Lung (tissue), 12 donors: ENCODE measurements around the gene C20orf96. TPM values are rescaled to one million over a fixed set of nuclear protein-coding genes. Genes with fewer than 3 reads are reported as not detected.
"Not testable (repeated sequence)": the region's sequence is repeated elsewhere in the genome, so short reads cannot be mapped to it uniquely, and the experiment has no call there.

Experiments
- ATAC-seq: fragments of 200-7000 bp; cut with Tn5 transposase; one replicate; pipeline ENCODE4 v1.9.1; 2020; ENCODE audit warnings: moderate number of reproducible peaks; ENCODE audit not compliant: insufficient read depth, low FRiP score
- DNase-seq, 3 donors: peaks; one replicate each; pipeline ENCODE4 v3.0.0-alpha.2; 2013 to 2017
- H3K27ac ChIP-seq, 2 donors: one replicate each; pipeline ENCODE4 v1.5.1; 2013; ENCODE audit warnings: mild to moderate bottlenecking in 2 of 2, moderate library complexity in 2 of 2, control low read depth in 1 of 2, inconsistent platforms in 1 of 2, low read depth in 1 of 2, low read length in 1 of 2
- H3K27me3 ChIP-seq, 3 donors: one replicate each; pipeline ENCODE4 v1.5.1; 2013; ENCODE audit warnings: low read length in 2 of 3; ENCODE audit not compliant: control insufficient read depth in 3 of 3, insufficient read depth in 3 of 3
- H3K36me3 ChIP-seq, 4 donors: one replicate each; pipeline ENCODE4 v1.5.1; 2013; ENCODE audit warnings: low read length in 4 of 4, mild to moderate bottlenecking in 1 of 4, moderate library complexity in 1 of 4; ENCODE audit not compliant: control insufficient read depth in 4 of 4, insufficient read depth in 4 of 4
- H3K4me1 ChIP-seq, 5 donors: one replicate each; pipeline ENCODE4 v1.5.1; 2013; ENCODE audit warnings: low read length in 5 of 5, mild to moderate bottlenecking in 2 of 5, moderate library complexity in 1 of 5; ENCODE audit not compliant: control insufficient read depth in 5 of 5, insufficient read depth in 5 of 5
- H3K4me3 ChIP-seq: one replicate; pipeline ENCODE4 v1.5.1; 2013; ENCODE audit warnings: mild to moderate bottlenecking, control low read depth, moderate library complexity
- H3K9ac ChIP-seq, 2 donors: one replicate each; pipeline ENCODE4 v1.5.1; 2013; ENCODE audit warnings: low read length in 2 of 2, control low read depth in 1 of 2; ENCODE audit not compliant: insufficient read depth in 1 of 2
- H3K9me3 ChIP-seq, 4 donors: one replicate each; pipeline ENCODE4 v1.5.1; 2013; ENCODE audit warnings: low read length in 3 of 4, mild to moderate bottlenecking in 1 of 4, moderate library complexity in 1 of 4; ENCODE audit not compliant: control insufficient read depth in 4 of 4, insufficient read depth in 3 of 4
- CTCF ChIP-seq: IDR thresholded peaks from 2 replicates; pipeline ENCODE4 v1.5.1; 2012; ENCODE audit warnings: mild to moderate bottlenecking; ENCODE audit errors: control extremely low read depth, extremely low read depth
- WGBS, 2 donors: extraction: QIAGEN DNeasy Blood & Tissue Kit; methylation state at CpG; one replicate each; pipeline ENCODE4 v1.1.7; 2013; 5-methylcytosine and 5-hydroxymethylcytosine counted together
- polyA plus RNA-seq, 2 donors: library from polyadenylated mRNA; stranded (reverse); fragments of 200-250 nt; gene quantifications; one replicate each; pipeline ENCODE4 v1.2.1, GENCODE V29; 2013
- total RNA-seq, 2 donors: library from RNA; depleted of rRNA in 1 of 2; stranded (reverse); fragments of >200 nt in 1 of 2; gene quantifications; one replicate each; pipeline ENCODE4 v1.2.1, GENCODE V29; 2014 to 2021
- donor health status: control.
- donor health status: control.
- donor health status: Bipolar disorder and iron deficiency.
- donor health status: healthy.
- donor health status: DM: yes; HTN: yes; CAD: no.

Gene C20orf96
- total and polyA plus RNA-seq, 4 donors, result 5.2 to 22.4 (median 10.5) TPM

- no peak for TF ChIP-seq CTCF
- Histone ChIP-seq H3K9me3 (no peaks in the 10 kb centered on the region), H3K4me1 (no peaks in the 10 kb centered on the region), H3K27ac (no peak within 1 kb of the TSS), H3K27me3 (peaks cover 0 to 3% (median 1%) of the 10 kb centered on the region in 3 donors), H3K9ac (no peak within 1 kb of the TSS), H3K4me3 (no peak within 1 kb of the TSS), H3K36me3 (no peaks in the 10 kb centered on the region)
- DNase-seq (no peak), ATAC-seq (no peak)
- 86 to 92% methylated on average over 3 of the region's 3 CpGs for WGBS, 2 donors
Measured at GRCh38 chr20:226958-227357, 63.6 kb downstream of the C20orf96 start, which contains the start of gene DEFB129. TSS of gene DEFB129 (plus strand) at chr20:227258. CDS start at chr20:227289, 31 bp downstream.

GRCh38 chr20:225879-226278 is 64.7 kb downstream of the C20orf96 start:
- not testable (repeated sequence) for H3K4me3 ChIP-seq, H3K9ac ChIP-seq, H3K4me1 ChIP-seq, H3K27me3 ChIP-seq, H3K36me3 ChIP-seq, H3K9me3 ChIP-seq, H3K27ac ChIP-seq, DNase-seq, ATAC-seq
- 81 to 91% methylated on average over 3 of the region's 3 CpGs for WGBS, 2 donors

GRCh38 chr20:221258-221830 is 69.2 kb downstream of the C20orf96 start:
- Histone ChIP-seq H3K36me3 (no peaks in the 10 kb centered on the region), H3K27me3 (peaks cover 0 to 15% (median 4%) of the 10 kb centered on the region in 3 donors), H3K9ac (no peak overlapping the region), H3K4me1 (peaks cover 0 to 2% (median 0%) of the 10 kb centered on the region in 5 donors), H3K27ac (no peak overlapping the region), H3K4me3 (no peak overlapping the region), H3K9me3 (no peaks in the 10 kb centered on the region)
- no peak for DNase-seq
- TF ChIP-seq CTCF, result no peak
- WGBS, 2 donors, result 24 to 42% methylated on average over 1 of the region's 1 CpG
- ATAC-seq, result no peak

Other genes starting within 250 kb of the C20orf96 start
- not detected for gene DEFB125, start 203.1 kb downstream of the C20orf96 start, total RNA-seq
- gene DEFB125, start 203.1 kb downstream of the C20orf96 start, polyA plus RNA-seq, result not detected
- gene DEFB126, start 148.2 kb downstream of the C20orf96 start, total RNA-seq, result not detected
- not detected for gene DEFB126, start 148.2 kb downstream of the C20orf96 start, polyA plus RNA-seq
- not detected for gene DEFB127, start 133.3 kb downstream of the C20orf96 start, total RNA-seq
- not detected for gene DEFB127, start 133.3 kb downstream of the C20orf96 start, polyA plus RNA-seq
- gene DEFB128, start 101.0 kb downstream of the C20orf96 start, total RNA-seq, result not detected
- not detected for gene DEFB128, start 101.0 kb downstream of the C20orf96 start, polyA plus RNA-seq
- not detected for gene DEFB129, start 63.5 kb downstream of the C20orf96 start, total RNA-seq
- gene DEFB129, start 63.5 kb downstream of the C20orf96 start, polyA plus RNA-seq, result not detected
- not detected for gene DEFB132, start 33.0 kb downstream of the C20orf96 start, total RNA-seq
- not detected for gene DEFB132, start 33.0 kb downstream of the C20orf96 start, polyA plus RNA-seq
- gene ZCCHC3, start 6.8 kb upstream of the C20orf96 start, total RNA-seq, result 10 to 100 TPM; 15.3 to 27.8 TPM
- 10 to 100 TPM; 10.4 to 12.0 TPM for gene ZCCHC3, start 6.8 kb upstream of the C20orf96 start, polyA plus RNA-seq
- gene SOX12, start 34.8 kb upstream of the C20orf96 start, total RNA-seq, result 10 to 100 TPM in 1 of 2 donors, 1 to 10 TPM in 1; 6.8 to 15.9 TPM
- gene SOX12, start 34.8 kb upstream of the C20orf96 start, polyA plus RNA-seq, result 1 to 10 TPM; 2.7 to 4.1 TPM
- 10 to 100 TPM; 15.3 to 43.7 TPM for gene NRSN2, start 56.4 kb upstream of the C20orf96 start, total RNA-seq
- gene NRSN2, start 56.4 kb upstream of the C20orf96 start, polyA plus RNA-seq, result 10 to 100 TPM; 22.5 to 34.7 TPM
- gene TRIB3, start 90.0 kb upstream of the C20orf96 start, total RNA-seq, result 10 to 100 TPM in 1 of 2 donors, 1 to 10 TPM in 1; 7.6 to 39.4 TPM
- gene TRIB3, start 90.0 kb upstream of the C20orf96 start, polyA plus RNA-seq, result 10 to 100 TPM; 29.9 to 36.5 TPM
- gene RBCK1, start 117.5 kb upstream of the C20orf96 start, total RNA-seq, result 100 to 1,000 TPM in 1 of 2 donors, 10 to 100 TPM in 1; 58.3 to 102 TPM
- 100 to 1,000 TPM in 1 of 2 donors, 10 to 100 TPM in 1; 95.9 to 108 TPM for gene RBCK1, start 117.5 kb upstream of the C20orf96 start, polyA plus RNA-seq
- 10 to 100 TPM; 33.8 to 42.4 TPM for gene TBC1D20, start 171.8 kb upstream of the C20orf96 start, total RNA-seq
- 10 to 100 TPM; 15.7 to 20.6 TPM for gene TBC1D20, start 171.8 kb upstream of the C20orf96 start, polyA plus RNA-seq